DND-41 (cell line): Measurements from ENCODE around the gene POLD1.

Experiments
- ATAC-seq: fragments of 200-7000 bp; cut with Tn5 transposase; 3 replicates; pipeline ENCODE4 v1.9.1; 2021; ENCODE audit warnings: low read depth; ENCODE audit not compliant: insufficient read depth
- DNase-seq: peaks from one replicate; pipeline ENCODE4 v3.0.0-alpha.2; 2020
- H2AFZ ChIP-seq: 2 replicates; pipeline ENCODE4 v1.6.0; 2012; ENCODE audit warnings: low read depth, low read length
- H3K27ac ChIP-seq: 2 replicates; pipeline ENCODE4 v1.5.1; 2012; ENCODE audit warnings: low read length, inconsistent platforms
- H3K27me3 ChIP-seq: fragments of 200-600 bp; sonication (generic); 2 replicates; pipeline ENCODE4 v1.6.0; 2012; ENCODE audit warnings: low read length, mild to moderate bottlenecking, inconsistent platforms; ENCODE audit not compliant: insufficient read depth, poor library complexity
- H3K36me3 ChIP-seq: 2 replicates; pipeline ENCODE4 v1.5.1; 2012; ENCODE audit warnings: low read length, inconsistent platforms; ENCODE audit not compliant: insufficient read depth
- H3K4me1 ChIP-seq: 2 replicates; pipeline ENCODE4 v1.5.1; 2012; ENCODE audit warnings: mild to moderate bottlenecking, low read length; ENCODE audit not compliant: insufficient read depth
- H3K4me2 ChIP-seq: 2 replicates; pipeline ENCODE4 v1.6.0; 2012; ENCODE audit warnings: mild to moderate bottlenecking, moderate library complexity, low read length, inconsistent platforms; ENCODE audit not compliant: insufficient read depth
- H3K4me3 ChIP-seq, 2 experiments: fragments of 200-600 bp in 1 of 2; shearing (Covaris generic) in 1 of 2; 2 replicates each; pipeline ENCODE4 v1.5.1; 2012 to 2016; ENCODE audit warnings: inconsistent platforms in 2 of 2, low read length in 2 of 2, mild to moderate bottlenecking in 2 of 2, low read depth in 1 of 2, moderate library complexity in 1 of 2
- H3K79me2 ChIP-seq: 2 replicates; pipeline ENCODE4 v1.6.0; 2012; ENCODE audit warnings: low read length, inconsistent platforms; ENCODE audit not compliant: insufficient read depth
- H3K9ac ChIP-seq: 2 replicates; pipeline ENCODE4 v1.6.0; 2012; ENCODE audit warnings: low read depth, mild to moderate bottlenecking, inconsistent platforms, low read length, moderate library complexity
- H3K9me3 ChIP-seq: 2 replicates; pipeline ENCODE4 v1.5.1; 2012; ENCODE audit warnings: low read length, moderate library complexity, mild to moderate bottlenecking, inconsistent platforms; ENCODE audit not compliant: insufficient read depth, severe bottlenecking
- H4K20me1 ChIP-seq: 2 replicates; pipeline ENCODE4 v1.6.0; 2012; ENCODE audit warnings: low read length; ENCODE audit not compliant: insufficient read depth
- EZH2 ChIP-seq: IDR thresholded peaks from 3 replicates; pipeline ENCODE4 v1.6.1; 2012; ENCODE audit warnings: borderline replicate concordance, low read depth, mild to moderate bottlenecking, moderate library complexity, low read length, inconsistent platforms; ENCODE audit not compliant: severe bottlenecking
- TF ChIP-seq, protein P1 (sequence below): IDR thresholded peaks from 2 replicates; pipeline ENCODE4 v1.5.1; 2012; ENCODE audit warnings: borderline replicate concordance, low read length, moderate library complexity, mild to moderate bottlenecking; ENCODE audit not compliant: poor library complexity, severe bottlenecking; ENCODE audit errors: extremely low read depth

POLD1 gene

DNA sequence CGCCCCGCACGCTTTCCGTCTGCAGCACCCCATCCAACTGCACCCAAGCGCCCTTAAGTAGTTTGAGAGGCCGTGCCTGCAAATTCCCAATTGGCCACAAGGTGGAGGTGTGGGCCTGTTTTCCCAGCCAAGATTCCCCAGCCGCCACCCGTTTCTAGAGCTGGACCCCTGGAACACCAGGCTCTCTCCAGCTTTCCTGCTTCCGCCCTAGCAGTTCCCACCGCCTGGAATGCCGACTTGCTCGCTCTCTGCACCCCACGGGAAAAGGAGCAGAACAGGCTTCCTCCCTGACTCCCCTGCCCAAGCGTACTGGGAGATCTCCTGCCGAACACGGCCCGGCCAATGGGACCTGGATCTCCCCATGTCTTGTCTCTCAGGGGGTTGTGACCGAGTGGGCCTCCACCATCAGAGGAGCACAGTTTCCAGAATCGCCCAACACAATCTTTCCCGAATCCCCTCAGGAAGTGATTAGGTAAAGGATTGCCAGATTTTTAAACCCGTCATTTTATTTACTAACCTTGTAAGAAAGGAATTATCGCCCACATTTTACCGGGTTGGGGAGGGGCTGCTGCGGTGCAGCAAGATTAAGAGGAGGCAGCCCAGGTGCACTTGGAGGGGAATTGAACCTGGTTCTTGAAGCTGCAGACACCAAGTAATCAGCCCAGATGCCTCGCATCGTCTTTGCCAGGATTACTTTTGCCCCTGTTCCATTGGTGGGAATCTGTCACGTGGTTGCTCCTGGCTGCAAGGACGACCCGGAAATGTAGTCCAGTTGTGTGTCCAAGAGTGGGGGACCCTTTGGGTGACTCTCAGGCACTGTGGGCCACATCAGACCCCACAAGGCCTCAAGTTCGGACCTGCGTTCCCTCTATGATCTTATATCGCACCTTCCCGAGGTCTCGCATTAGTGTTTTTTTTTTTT is 15.2 kb upstream of the POLD1 start:
- no peaks in the 10 kb centered on the region for H4K20me1 ChIP-seq
- DNase-seq = peak; percentile 82
- no peaks in the 10 kb centered on the region for H3K36me3 ChIP-seq
- peak overlapping the region; percentile 65 for H3K27ac ChIP-seq
- H3K79me2 ChIP-seq = no peaks in the 10 kb centered on the region
- peak overlapping the region; percentile 93 for H2AFZ ChIP-seq
- peak; percentile 72 for ATAC-seq
- TF ChIP-seq EZH2 = no peak
- TF ChIP-seq, protein P1, sequence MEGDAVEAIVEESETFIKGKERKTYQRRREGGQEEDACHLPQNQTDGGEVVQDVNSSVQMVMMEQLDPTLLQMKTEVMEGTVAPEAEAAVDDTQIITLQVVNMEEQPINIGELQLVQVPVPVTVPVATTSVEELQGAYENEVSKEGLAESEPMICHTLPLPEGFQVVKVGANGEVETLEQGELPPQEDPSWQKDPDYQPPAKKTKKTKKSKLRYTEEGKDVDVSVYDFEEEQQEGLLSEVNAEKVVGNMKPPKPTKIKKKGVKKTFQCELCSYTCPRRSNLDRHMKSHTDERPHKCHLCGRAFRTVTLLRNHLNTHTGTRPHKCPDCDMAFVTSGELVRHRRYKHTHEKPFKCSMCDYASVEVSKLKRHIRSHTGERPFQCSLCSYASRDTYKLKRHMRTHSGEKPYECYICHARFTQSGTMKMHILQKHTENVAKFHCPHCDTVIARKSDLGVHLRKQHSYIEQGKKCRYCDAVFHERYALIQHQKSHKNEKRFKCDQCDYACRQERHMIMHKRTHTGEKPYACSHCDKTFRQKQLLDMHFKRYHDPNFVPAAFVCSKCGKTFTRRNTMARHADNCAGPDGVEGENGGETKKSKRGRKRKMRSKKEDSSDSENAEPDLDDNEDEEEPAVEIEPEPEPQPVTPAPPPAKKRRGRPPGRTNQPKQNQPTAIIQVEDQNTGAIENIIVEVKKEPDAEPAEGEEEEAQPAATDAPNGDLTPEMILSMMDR = peak; percentile 86
- H3K27me3 ChIP-seq = no peaks in the 10 kb centered on the region
- peaks cover 30% of the 10 kb centered on the region for H3K4me1 ChIP-seq
- H3K4me3 ChIP-seq = peak overlapping the region; percentile 31 to 65; a peak in 3 of 4 replicates
- peak overlapping the region; percentile 87 for H3K4me2 ChIP-seq
- no peaks in the 10 kb centered on the region for H3K9me3 ChIP-seq
- peak overlapping the region; percentile 57 for H3K9ac ChIP-seq

DNA sequence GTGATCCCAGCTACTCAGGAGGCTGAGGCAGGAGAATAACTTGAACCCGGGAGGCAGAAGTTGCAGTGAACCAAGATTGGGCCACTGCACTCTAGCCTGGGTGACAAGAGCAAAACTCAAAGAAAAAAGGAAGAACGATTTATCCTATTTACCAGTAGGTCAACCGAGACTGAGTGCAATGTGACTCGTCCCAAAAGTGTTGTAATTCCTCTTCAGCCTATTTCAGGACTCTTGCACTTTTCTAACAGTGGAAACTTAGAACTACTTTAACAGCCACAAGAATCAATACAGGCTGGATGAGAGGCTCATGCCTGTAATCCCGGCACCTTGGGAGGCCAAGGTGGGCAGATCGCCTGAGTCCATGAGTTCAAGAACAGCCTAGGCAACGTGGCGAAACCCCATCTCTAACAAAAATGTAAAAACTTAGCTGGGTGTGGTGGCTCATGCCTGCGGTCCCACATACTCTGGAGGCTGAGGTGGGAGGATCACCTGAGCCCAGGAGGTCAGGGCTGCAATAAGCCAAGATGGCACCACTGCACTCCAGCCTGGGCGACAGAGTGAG is 12.2 kb upstream of the POLD1 start:
- H2AFZ ChIP-seq = no peak overlapping the region
- TF ChIP-seq, protein P1 = no peak
- no peak for TF ChIP-seq EZH2
- no peak overlapping the region for H3K9ac ChIP-seq

DNA sequence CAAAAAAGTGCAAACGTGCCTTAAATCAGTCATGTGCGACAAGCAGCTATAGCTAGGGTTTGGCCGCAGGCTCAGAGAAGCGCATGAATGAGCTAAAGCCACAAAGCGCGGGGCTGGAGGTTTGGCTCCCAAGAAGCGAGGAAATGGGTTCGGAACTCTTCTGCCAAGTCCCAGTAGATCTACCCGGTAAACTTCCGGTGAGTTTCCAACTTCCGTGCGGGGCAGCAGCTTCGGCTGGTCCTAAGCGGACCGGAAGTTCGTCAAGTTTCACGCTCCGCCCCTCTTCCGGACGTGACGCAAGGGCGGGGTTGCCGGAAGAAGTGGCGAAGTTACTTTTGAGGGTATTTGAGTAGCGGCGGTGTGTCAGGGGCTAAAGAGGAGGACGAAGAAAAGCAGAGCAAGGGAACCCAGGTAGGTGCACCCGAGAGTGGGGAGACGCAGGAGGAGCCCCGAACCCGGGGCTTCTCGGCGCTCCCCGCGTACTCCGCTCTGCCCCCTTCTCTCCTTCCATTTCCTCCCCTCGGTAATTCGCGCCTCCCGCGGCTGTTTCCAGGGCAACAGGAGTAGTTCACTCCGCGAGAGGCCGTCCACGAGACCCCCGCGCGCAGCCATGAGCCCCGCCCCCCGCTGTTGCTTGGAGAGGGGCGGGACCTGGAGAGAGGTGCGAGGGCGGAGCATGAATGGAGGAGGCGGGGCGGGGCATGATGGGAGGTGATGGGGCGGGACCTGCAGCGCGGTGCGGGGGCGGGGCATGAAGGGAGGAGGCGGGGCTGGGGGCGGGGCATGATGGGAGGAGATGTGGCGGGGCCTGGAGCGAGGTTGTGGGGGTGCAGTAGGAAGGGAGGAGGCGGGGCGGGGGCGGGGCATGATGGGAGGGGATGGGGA is 7.7 kb upstream of the POLD1 start, which contains the start of gene NR1H2:
TSS of gene NR1H2 (plus strand) at position 292 of the 885 bp plus-strand sequence. CDS start 1,149 bp downstream, outside the sequence.
- H3K27ac ChIP-seq = peak within 1 kb of the TSS; percentile 82
- peak within 1 kb of the TSS; percentile 79 for H2AFZ ChIP-seq
- no peaks in the 10 kb centered on the region for H3K27me3 ChIP-seq
- H3K4me3 ChIP-seq = peak within 1 kb of the TSS; percentile 61 to 63; a peak in 3 of 4 replicates
- peaks cover 12% of the 10 kb centered on the region for H3K79me2 ChIP-seq
- H3K9me3 ChIP-seq = no peaks in the 10 kb centered on the region
- ATAC-seq = peak; percentile 91
- peaks cover 34% of the 10 kb centered on the region for H4K20me1 ChIP-seq
- TF ChIP-seq EZH2 = no peak
- TF ChIP-seq, protein P1 = no peak
- peak; percentile 96 for DNase-seq
- H3K36me3 ChIP-seq = peaks cover 42% of the 10 kb centered on the region
- H3K4me1 ChIP-seq = peaks cover 18% of the 10 kb centered on the region
- peak within 1 kb of the TSS; percentile 65 for H3K4me2 ChIP-seq
- H3K9ac ChIP-seq = peak within 1 kb of the TSS; percentile 76

More for the DNA sequence above, 12.2 kb upstream of the POLD1 start:
- Histone ChIP-seq H3K36me3 (no peaks in the 10 kb centered on the region), H3K4me2 (no peak overlapping the region), H4K20me1 (peaks cover 1% of the 10 kb centered on the region), H3K9me3 (no peaks in the 10 kb centered on the region), H3K27me3 (no peaks in the 10 kb centered on the region), H3K27ac (no peak overlapping the region), H3K79me2 (no peaks in the 10 kb centered on the region; the same call in 1 of the 2 replicates), H3K4me1 (peaks cover 24% of the 10 kb centered on the region), H3K4me3 (no peak overlapping the region)
- no peak for DNase-seq
- ATAC-seq = no peak
